Breast epithelium (tissue), 3 donors: ENCODE measurements around the gene NR1I2.

Experiments used
- CTCF ChIP-seq, 3 donors: fragments of 450-650 bp; IDR thresholded peaks; one replicate each; pipeline ENCODE4 v1.5.1; 2016 to 2017; ENCODE audit warnings: antibody characterized with exemption in 3 of 3, mild to moderate bottlenecking in 3 of 3, moderate library complexity in 3 of 3
- POLR2A ChIP-seq: fragments of 450-650 bp; IDR thresholded peaks from one replicate; pipeline ENCODE4 v1.6.1; 2016; ENCODE audit warnings: antibody characterized with exemption, mild to moderate bottlenecking, moderate library complexity
- POLR2AphosphoS5 ChIP-seq, 3 donors: sonication (generic); formaldehyde crosslinking; IDR thresholded peaks; one replicate each; pipeline ENCODE4 v1.6.1; 2017; ENCODE audit warnings: antibody characterized with exemption in 3 of 3

GRCh38 chr3:119849126-119849525 is 67.2 kb downstream of the NR1I2 start:
- TF ChIP-seq CTCF (IDR thresholded peaks at IDR 0.05) = no peak
- TF ChIP-seq POLR2A = no peak
- TF ChIP-seq POLR2AphosphoS5 (IDR thresholded peaks at IDR 0.05) = no peak
